GM19468 (cell line): ENCODE results near the gene MACROH2A1.

Experiments used
- ATAC-seq: cut with Tn5 transposase; IDR thresholded peaks from one replicate; pipeline ENCODE4 v1.9.1; 2021; ENCODE audit warnings: mild to moderate bottlenecking, moderate library complexity, moderate number of reproducible peaks; ENCODE audit not compliant: unreplicated experiment; ENCODE audit errors: extremely low read depth

Gene MACROH2A1

GRCh38 chr5:135296900-135297816 is 101.9 kb downstream of the MACROH2A1 start:
- no peak for ATAC-seq

DNA sequence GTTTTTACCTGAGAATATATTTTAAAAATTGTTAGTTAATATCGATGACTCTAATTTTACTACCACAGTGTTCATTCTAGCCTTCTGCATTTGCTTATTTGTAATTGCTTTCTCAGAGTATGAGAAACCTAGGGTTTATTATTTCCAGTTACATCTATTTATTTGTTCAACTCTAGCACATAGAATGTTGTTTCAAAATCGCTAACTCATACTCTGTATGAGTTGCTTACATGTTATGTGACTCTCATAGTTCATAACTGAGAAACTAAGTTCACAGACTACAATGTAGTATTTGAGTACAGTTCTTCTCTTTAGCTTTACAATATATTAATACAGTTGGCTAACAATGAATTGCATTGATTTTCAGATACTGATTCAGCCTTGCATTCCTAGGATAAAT is 103.2 kb downstream of the MACROH2A1 start:
- ATAC-seq, result no peak

DNA sequence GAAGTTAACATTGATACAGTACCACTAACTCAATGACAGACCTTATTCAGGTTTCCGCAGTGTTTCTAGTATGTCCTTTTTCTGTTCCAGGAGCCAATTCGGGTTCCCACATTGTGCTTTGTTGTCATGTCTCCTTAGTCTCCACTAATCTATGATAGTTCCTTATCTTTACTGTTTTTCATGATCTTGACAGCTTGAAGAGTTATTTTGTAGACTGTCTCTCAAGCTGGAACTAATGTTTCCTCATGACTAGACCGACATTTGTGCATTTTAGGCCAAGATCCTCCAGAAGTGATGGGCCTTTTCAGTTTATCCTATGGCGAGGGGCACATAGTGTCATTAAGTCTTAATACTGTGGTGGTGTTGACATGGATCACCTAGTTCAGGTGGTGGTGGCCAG is 104.2 kb downstream of the MACROH2A1 start:
- no peak for ATAC-seq

DNA sequence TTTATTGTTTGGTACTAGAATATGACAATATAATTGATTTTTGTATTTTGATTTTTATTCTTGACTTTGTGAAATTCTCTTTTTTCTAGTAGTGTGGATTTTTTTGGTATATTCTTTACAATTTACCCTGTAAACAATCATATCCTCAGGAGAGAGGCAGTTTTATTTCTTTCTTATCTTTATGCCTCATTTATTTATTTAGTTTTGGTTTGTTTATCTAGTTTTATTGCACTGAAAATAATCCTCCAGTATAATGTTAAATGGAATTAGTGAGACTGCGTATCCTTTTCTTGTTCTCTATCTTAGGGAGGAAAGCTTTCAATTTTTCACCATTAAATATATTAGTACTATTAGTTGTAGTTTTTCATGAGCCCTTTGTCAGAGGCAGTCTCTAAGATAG is 109.4 kb downstream of the MACROH2A1 start:
- no peak for ATAC-seq

DNA sequence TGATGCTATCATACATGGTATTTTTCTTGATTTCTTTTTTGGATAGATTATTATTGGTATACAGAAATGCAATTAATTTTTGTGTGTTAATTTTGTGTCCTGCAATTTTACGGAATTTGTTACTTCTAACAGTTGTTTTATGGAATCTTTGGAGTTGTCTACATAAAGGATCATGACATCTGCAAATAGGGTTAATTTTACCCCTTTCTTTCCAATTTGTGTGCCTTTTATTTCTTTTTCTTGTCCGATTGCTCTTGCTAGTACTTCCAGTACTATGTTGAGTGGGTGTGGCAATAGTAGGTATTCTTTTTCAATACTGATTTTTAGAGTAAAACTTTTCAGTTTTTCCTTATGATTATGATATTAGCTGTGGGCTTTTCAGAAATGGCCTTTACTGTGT is 111.5 kb downstream of the MACROH2A1 start:
- no peak for ATAC-seq
